ENCODE measurements around the gene LAMC1. TPM values are rescaled to one million over a fixed set of nuclear protein-coding genes. Genes with fewer than 3 reads are reported as not detected.
A peak's percentile ranks its signal among the peaks of the same experiment; 100 is the strongest.

LAMC1 gene
- total RNA-seq, 1 experiment from 2014 or later = 95.5 TPM

GRCh38 chr1:183044893-183045649 is 21.9 kb downstream of the LAMC1 start:
- BruUV-seq (replicated peaks) = no TSS peak
- Histone ChIP-seq H3K36me3 (ENCODE audit: insufficient read depth, low read length, poor library complexity, severe bottlenecking) (no peaks in the 10 kb centered on the region), H3K9me3 (ENCODE audit: low read depth, low read length, poor library complexity, severe bottlenecking) (no peaks in the 10 kb centered on the region), H3K4me1 (ENCODE audit: insufficient read depth, low read length, poor library complexity, severe bottlenecking) (peaks cover 79% of the 10 kb centered on the region), H3K4me3 (ENCODE audit: low read depth, low read length, poor library complexity, severe bottlenecking) (no peak overlapping the region), H3K27me3 (replicated peaks; ENCODE audit: insufficient read depth, low read depth, low read length, poor library complexity) (no peaks in the 10 kb centered on the region), H3K27ac (ENCODE audit: low read depth, low read length, poor library complexity, severe bottlenecking) (peak overlapping the region; percentile 20)
- DNase-seq (ENCODE audit: low spot score) = peak; percentile 49
- intact Hi-C loops (cut with micrococcal nuclease; ENCODE audit: unreplicated experiment) = no loop called here
- ChIA-PET CTCF (no interaction called here), POLR2A (ENCODE audit: low non-redundant PET) (no interaction called here)
- no peak for TF ChIP-seq CTCF (conservative IDR thresholded peaks at IDR 0.05; ENCODE audit: low read depth, low read length)
- no peak for TF ChIP-seq EZH2 (IDR thresholded peaks at IDR 0.05; ENCODE audit: borderline replicate concordance, low read depth, low read length, poor library complexity, severe bottlenecking)

GRCh38 chr1:183048087-183049085 is 25.2 kb downstream of the LAMC1 start:
- CTCF ChIA-PET = no interaction called here
- no peak for DNase-seq (ENCODE audit: low spot score)
- POLR2A ChIA-PET (ENCODE audit: low non-redundant PET) = no interaction called here
- BruUV-seq (replicated peaks) = no TSS peak
- Histone ChIP-seq H3K36me3 (ENCODE audit: insufficient read depth, low read length, poor library complexity, severe bottlenecking) (no peaks in the 10 kb centered on the region), H3K27ac (ENCODE audit: low read depth, low read length, poor library complexity, severe bottlenecking) (no peak overlapping the region), H3K4me1 (ENCODE audit: insufficient read depth, low read length, poor library complexity, severe bottlenecking) (peaks cover 47% of the 10 kb centered on the region), H3K9me3 (ENCODE audit: low read depth, low read length, poor library complexity, severe bottlenecking) (no peaks in the 10 kb centered on the region), H3K27me3 (replicated peaks; ENCODE audit: insufficient read depth, low read depth, low read length, poor library complexity) (no peaks in the 10 kb centered on the region), H3K4me3 (ENCODE audit: low read depth, low read length, poor library complexity, severe bottlenecking) (no peak overlapping the region)
- TF ChIP-seq EZH2 (IDR thresholded peaks at IDR 0.05; ENCODE audit: borderline replicate concordance, low read depth, low read length, poor library complexity, severe bottlenecking) (no peak), CTCF (conservative IDR thresholded peaks at IDR 0.05; ENCODE audit: low read depth, low read length) (no peak)
- intact Hi-C loops (cut with micrococcal nuclease; ENCODE audit: unreplicated experiment) = no loop called here

GRCh38 chr1:183051546-183051945 is 28.3 kb downstream of the LAMC1 start:
- POLR2A ChIA-PET (ENCODE audit: low non-redundant PET) = no interaction called here
- H3K4me3 ChIP-seq (ENCODE audit: low read depth, low read length, poor library complexity, severe bottlenecking) = no peak overlapping the region

More at GRCh38 chr1:183051546-183051945, 28.3 kb downstream of the LAMC1 start:
- DNase-seq (ENCODE audit: low spot score) = no peak
- Histone ChIP-seq H3K27ac (ENCODE audit: low read depth, low read length, poor library complexity, severe bottlenecking) (no peak overlapping the region), H3K36me3 (ENCODE audit: insufficient read depth, low read length, poor library complexity, severe bottlenecking) (no peaks in the 10 kb centered on the region), H3K27me3 (replicated peaks; ENCODE audit: insufficient read depth, low read depth, low read length, poor library complexity) (no peaks in the 10 kb centered on the region), H3K4me1 (ENCODE audit: insufficient read depth, low read length, poor library complexity, severe bottlenecking) (peaks cover 16% of the 10 kb centered on the region), H3K9me3 (ENCODE audit: low read depth, low read length, poor library complexity, severe bottlenecking) (no peaks in the 10 kb centered on the region)
- intact Hi-C loops (cut with micrococcal nuclease; ENCODE audit: unreplicated experiment) = no loop called here
- BruUV-seq (replicated peaks) = no TSS peak
- CTCF ChIA-PET = no interaction called here
- TF ChIP-seq EZH2 (IDR thresholded peaks at IDR 0.05; ENCODE audit: borderline replicate concordance, low read depth, low read length, poor library complexity, severe bottlenecking) = no peak
- TF ChIP-seq CTCF (conservative IDR thresholded peaks at IDR 0.05; ENCODE audit: low read depth, low read length) = no peak

Measured in A673 (cell line).